CD4-positive, alpha-beta T cell (primary cell): ENCODE measurements around the gene GPC5. TPM values are rescaled to one million over a fixed set of nuclear protein-coding genes. Genes with fewer than 3 reads are reported as not detected.

Source experiments
- ATAC-seq: fragments of 200-7000 bp; cut with Tn5 transposase; one replicate; pipeline ENCODE4 v1.10.0; 2022; ENCODE audit warnings: mild to moderate bottlenecking; ENCODE audit not compliant: poor library complexity
- CTCF ChIA-PET: fragments of 350-600 bp; sonication (Branson Sonifier 250); formaldehyde crosslinking; loops from one replicate; lab custom pipeline; 2021; ENCODE audit warnings: antibody characterized with exemption, inconsistent platforms; lab: Charles Lee
- POLR2A ChIA-PET: fragments of 350-600 bp; sonication (Branson Sonifier 250); formaldehyde crosslinking; loops from one replicate; lab custom pipeline; 2021; ENCODE audit warnings: antibody characterized with exemption, inconsistent platforms; lab: Charles Lee
- DNase-seq, 14 experiments: peaks; one replicate each; pipeline ENCODE4 v3.0.0-alpha.2; 2013 to 2020; ENCODE audit warnings: mixed read lengths in 2 of 14
- H3K27ac ChIP-seq, 2 donors: one replicate each; pipeline versions ENCODE4 v1.5.1 to v1.7.0; 2013; ENCODE audit warnings: low read length in 2 of 2, low read depth in 1 of 2, mild to moderate bottlenecking in 1 of 2
- H3K27me3 ChIP-seq, 2 experiments: 1 replicate in 1 of 2; 2 replicates in 1 of 2; pipeline versions ENCODE4 v1.6.1 to v1.7.0; 2013; ENCODE audit warnings: low read length in 2 of 2, control low read depth in 1 of 2, mild to moderate bottlenecking in 1 of 2, moderate library complexity in 1 of 2; ENCODE audit not compliant: insufficient read depth in 2 of 2, control insufficient read depth in 1 of 2
- H3K36me3 ChIP-seq: one replicate; pipeline ENCODE4 v1.6.1; 2013; ENCODE audit warnings: low read length, control low read depth; ENCODE audit not compliant: insufficient read depth
- H3K4me1 ChIP-seq: one replicate; pipeline ENCODE4 v1.6.1; 2013; ENCODE audit warnings: low read length, control low read depth; ENCODE audit not compliant: insufficient read depth
- H3K4me3 ChIP-seq: one replicate; pipeline ENCODE4 v1.5.1; 2013; ENCODE audit warnings: mild to moderate bottlenecking, low read length, moderate library complexity
- H3K9me3 ChIP-seq, 2 experiments: 1 replicate in 1 of 2; 2 replicates in 1 of 2; pipeline versions ENCODE4 v1.6.1 to v1.7.0; 2013; ENCODE audit warnings: low read length in 2 of 2, mild to moderate bottlenecking in 2 of 2, control low read depth in 1 of 2, moderate library complexity in 1 of 2; ENCODE audit not compliant: control insufficient read depth in 1 of 2, insufficient read depth in 1 of 2
- H3K27ac Mint-ChIP-seq: one replicate; pipeline ENCODE4 v1.8.0; 2020; ENCODE audit warnings: mixed read lengths
- H3K27me3 Mint-ChIP-seq: one replicate; pipeline ENCODE4 v1.8.0; 2021; ENCODE audit warnings: mixed read lengths
- H3K36me3 Mint-ChIP-seq: one replicate; pipeline ENCODE4 v1.8.0; 2021; ENCODE audit warnings: low read depth, mixed read lengths
- H3K4me1 Mint-ChIP-seq: one replicate; pipeline ENCODE4 v1.8.0; 2021; ENCODE audit warnings: low read depth, mixed read lengths
- H3K4me3 Mint-ChIP-seq: one replicate; pipeline ENCODE4 v1.8.0; 2020; ENCODE audit warnings: mild to moderate bottlenecking, mixed read lengths
- H3K9me3 Mint-ChIP-seq: one replicate; pipeline ENCODE4 v1.8.0; 2020; ENCODE audit warnings: mixed read lengths
- intact Hi-C, 2 experiments: fragments of 100-400 bp; cut with DNase I in 1 of 2; cut with micrococcal nuclease in 1 of 2; formaldehyde crosslinking; loops; one replicate each; pipeline versions ENCODE4 v1.15.1 to v1.9.0; 2023 to 2025; cut with DNase I, micrococcal nuclease
- total RNA-seq, 174 experiments: library from RNA in 2 of 174; stranded (reverse) in 2 of 174; gene quantifications; one replicate each; pipeline ENCODE4 v1.2.3 and lab custom pipeline; 2021 to 2026
- TF ChIP-seq, protein P1 (sequence below): fragments of 200-600 bp; IDR thresholded peaks from one replicate; pipeline ENCODE4 v1.8.0; 2022; ENCODE audit warnings: antibody characterized with exemption, mild to moderate bottlenecking

Gene GPC5
- total RNA-seq, 2 experiments from 2014 or later, result not detected

DNA sequence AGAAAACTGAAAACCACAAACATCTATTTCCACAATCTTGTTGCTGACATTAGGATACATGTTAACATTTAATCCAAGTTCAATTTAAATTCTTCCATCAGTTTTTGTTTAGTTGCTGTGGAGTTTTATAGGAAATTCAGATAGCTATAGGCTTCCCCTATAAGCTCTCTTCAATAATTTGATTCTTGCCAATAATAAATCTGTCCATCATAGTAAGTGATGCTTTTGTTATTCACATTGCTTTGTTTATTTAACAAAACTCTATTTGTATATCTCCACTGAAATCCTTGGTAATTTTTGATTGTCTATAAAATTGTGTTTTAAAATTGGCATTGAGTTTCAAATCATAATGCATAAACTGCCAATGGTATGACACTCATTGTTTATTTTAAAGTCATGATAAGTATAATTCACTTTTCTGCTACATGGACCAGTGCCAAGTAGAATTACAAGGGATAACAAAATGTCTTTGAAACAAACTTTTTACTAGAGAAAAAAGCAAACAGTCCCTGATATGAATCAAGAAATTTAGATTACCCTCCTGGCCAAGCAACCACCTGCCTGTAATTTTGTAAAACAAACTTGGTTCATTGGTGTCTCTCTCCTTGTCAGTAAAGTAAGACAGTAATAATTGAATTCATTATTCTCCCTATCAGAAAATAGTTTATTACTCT is 1250.9 kb downstream of the GPC5 start:
- CTCF ChIA-PET, result no interaction called here
- no peaks in the 10 kb centered on the region for H3K27me3 Mint-ChIP-seq
- POLR2A ChIA-PET, result no interaction called here
- Histone ChIP-seq H3K27me3 (no peaks in the 10 kb centered on the region), H3K4me3 (no peak overlapping the region), H3K36me3 (no peaks in the 10 kb centered on the region), H3K27ac (no peak overlapping the region), H3K9me3 (no peaks in the 10 kb centered on the region), H3K4me1 (no peaks in the 10 kb centered on the region)
- ATAC-seq, result no peak
- no peak overlapping the region for H3K4me3 Mint-ChIP-seq
- intact Hi-C loops, result no loop called here
- no peaks in the 10 kb centered on the region for H3K36me3 Mint-ChIP-seq
- H3K9me3 Mint-ChIP-seq, result no peaks in the 10 kb centered on the region
- TF ChIP-seq, protein P1, sequence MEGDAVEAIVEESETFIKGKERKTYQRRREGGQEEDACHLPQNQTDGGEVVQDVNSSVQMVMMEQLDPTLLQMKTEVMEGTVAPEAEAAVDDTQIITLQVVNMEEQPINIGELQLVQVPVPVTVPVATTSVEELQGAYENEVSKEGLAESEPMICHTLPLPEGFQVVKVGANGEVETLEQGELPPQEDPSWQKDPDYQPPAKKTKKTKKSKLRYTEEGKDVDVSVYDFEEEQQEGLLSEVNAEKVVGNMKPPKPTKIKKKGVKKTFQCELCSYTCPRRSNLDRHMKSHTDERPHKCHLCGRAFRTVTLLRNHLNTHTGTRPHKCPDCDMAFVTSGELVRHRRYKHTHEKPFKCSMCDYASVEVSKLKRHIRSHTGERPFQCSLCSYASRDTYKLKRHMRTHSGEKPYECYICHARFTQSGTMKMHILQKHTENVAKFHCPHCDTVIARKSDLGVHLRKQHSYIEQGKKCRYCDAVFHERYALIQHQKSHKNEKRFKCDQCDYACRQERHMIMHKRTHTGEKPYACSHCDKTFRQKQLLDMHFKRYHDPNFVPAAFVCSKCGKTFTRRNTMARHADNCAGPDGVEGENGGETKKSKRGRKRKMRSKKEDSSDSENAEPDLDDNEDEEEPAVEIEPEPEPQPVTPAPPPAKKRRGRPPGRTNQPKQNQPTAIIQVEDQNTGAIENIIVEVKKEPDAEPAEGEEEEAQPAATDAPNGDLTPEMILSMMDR, result no peak
- no peak overlapping the region for H3K27ac Mint-ChIP-seq
- no peak for DNase-seq
- H3K4me1 Mint-ChIP-seq, result no peaks in the 10 kb centered on the region

DNA sequence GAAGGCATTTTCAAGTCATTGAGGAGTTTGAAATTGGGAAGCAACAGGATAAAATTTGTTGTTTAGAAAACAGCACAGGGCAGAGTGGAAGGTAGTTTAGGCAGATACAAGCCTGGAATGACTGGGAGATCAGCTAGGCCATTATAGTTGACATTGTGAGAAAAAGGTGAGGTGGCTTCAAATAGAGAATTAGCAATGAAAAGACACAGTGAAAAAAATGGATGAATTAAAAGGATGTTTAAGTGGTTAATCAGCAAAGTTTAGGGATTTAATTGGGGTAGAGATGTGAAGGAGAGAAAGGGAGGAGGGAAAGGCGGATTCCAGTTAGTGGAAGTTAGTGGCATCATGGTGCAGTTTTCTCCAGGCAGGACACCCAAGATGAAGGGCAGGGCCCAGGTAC is 1257.7 kb downstream of the GPC5 start:
- no peak overlapping the region for H3K4me3 ChIP-seq
- no peaks in the 10 kb centered on the region for H3K36me3 ChIP-seq
- H3K9me3 ChIP-seq, result no peaks in the 10 kb centered on the region
- POLR2A ChIA-PET, result no interaction called here
- no peaks in the 10 kb centered on the region for H3K27me3 ChIP-seq
- DNase-seq (no peak), ATAC-seq (no peak)
- H3K4me1 ChIP-seq, result no peaks in the 10 kb centered on the region
- H3K4me1 Mint-ChIP-seq, result no peaks in the 10 kb centered on the region
- no peak overlapping the region for H3K27ac ChIP-seq
- no peaks in the 10 kb centered on the region for H3K27me3 Mint-ChIP-seq
- H3K36me3 Mint-ChIP-seq, result no peaks in the 10 kb centered on the region
- CTCF ChIA-PET, result no interaction called here
- TF ChIP-seq, protein P1, result no peak
- H3K9me3 Mint-ChIP-seq, result no peaks in the 10 kb centered on the region
- intact Hi-C loops, result no loop called here
- no peak overlapping the region for H3K27ac Mint-ChIP-seq
- H3K4me3 Mint-ChIP-seq, result no peak overlapping the region

DNA sequence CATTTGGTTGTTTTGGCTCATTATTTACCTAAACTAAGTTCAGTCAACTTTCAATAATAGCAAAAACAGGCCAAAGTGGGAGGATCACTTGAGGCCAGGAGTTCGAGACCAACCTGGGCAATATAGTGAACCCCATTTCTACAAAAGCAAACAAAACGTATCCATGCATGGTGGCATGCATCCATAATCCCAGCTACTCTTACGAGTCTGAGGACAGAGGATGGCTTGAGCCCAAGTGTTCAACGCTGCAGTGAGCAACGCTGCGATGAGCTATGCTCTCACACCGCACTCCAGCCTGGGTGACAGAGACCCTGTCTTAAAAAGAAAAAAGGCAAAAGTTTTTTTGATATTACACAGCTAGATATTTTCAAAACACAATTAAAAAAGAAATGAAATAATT is 1258.2 kb downstream of the GPC5 start:
- Histone ChIP-seq H3K36me3 (no peaks in the 10 kb centered on the region), H3K4me1 (no peaks in the 10 kb centered on the region), H3K27me3 (no peaks in the 10 kb centered on the region), H3K9me3 (no peaks in the 10 kb centered on the region), H3K4me3 (no peak overlapping the region), H3K27ac (no peak overlapping the region)
- H3K4me1 Mint-ChIP-seq, result no peaks in the 10 kb centered on the region
- intact Hi-C loops, result no loop called here
- TF ChIP-seq, protein P1, result no peak
- no peak overlapping the region for H3K4me3 Mint-ChIP-seq
- H3K36me3 Mint-ChIP-seq, result no peaks in the 10 kb centered on the region
- H3K27ac Mint-ChIP-seq, result no peak overlapping the region
- POLR2A ChIA-PET, result no interaction called here
- H3K9me3 Mint-ChIP-seq, result no peaks in the 10 kb centered on the region
- no peaks in the 10 kb centered on the region for H3K27me3 Mint-ChIP-seq
- ATAC-seq (no peak), DNase-seq (no peak)
- CTCF ChIA-PET, result no interaction called here
